Measurements from ENCODE around the gene HLA-DQA1.
"Not testable (repeated sequence)": the region's sequence is repeated elsewhere in the genome, so short reads cannot be mapped to it uniquely, and the experiment has no call there.

HLA-DQA1 gene

DNA sequence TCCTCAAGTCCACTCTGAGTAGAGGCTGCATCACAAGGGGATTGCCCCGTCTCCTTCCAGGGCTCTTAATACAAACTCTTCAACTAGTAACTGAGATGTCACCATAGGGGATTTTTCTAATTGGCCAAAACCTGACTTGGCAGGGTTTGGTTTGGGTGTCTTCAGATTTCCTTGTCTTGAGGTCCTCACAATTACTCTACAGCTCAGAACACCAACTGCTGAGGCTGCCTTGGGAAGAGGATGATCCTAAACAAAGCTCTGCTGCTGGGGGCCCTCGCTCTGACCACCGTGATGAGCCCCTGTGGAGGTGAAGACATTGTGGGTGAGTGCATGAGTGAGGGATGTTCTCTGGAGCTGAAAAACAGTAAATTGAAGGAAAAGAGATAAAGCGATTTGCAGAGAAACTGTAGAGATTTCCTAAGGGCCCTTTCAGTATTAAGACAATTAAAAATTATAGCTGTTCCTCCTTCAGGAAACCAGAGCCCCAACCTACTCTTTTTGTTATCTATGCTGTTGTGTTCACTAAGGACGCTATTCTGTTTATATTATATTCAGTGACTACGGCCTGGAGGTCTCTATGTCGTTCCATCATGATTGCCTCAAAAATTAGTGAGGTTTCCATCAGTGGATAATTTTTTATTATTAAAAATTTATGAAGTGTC is at the start of gene HLA-DQA1:
HLA-DQA1 (plus strand) TSS at position 188 of the 662 bp plus-strand sequence; CDS start at position 241, 53 bp downstream.
- no peak for DNase-seq (ENCODE audit: low spot score)

DNA sequence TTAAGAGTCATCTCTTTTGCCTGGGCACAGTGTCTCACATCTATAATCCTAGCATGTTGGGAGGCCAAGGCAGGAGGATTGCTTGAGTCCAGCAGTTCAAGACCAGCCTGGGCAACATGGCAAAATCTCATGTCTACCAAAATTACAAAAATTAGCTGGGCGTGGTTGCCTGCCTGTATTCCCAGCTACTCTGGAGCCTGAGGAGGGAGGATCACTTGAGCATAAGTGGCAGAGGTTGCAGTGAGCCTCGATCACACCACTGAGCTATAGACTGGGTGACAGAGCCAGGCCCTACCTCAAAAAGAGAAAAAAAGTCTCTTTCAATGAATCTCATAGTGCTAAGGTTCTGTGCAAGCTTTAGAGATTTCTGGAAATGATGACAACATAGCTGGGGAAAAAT is 49.0 kb upstream of the HLA-DQA1 start:
- DNase-seq (ENCODE audit: low spot score): no peak

DNA sequence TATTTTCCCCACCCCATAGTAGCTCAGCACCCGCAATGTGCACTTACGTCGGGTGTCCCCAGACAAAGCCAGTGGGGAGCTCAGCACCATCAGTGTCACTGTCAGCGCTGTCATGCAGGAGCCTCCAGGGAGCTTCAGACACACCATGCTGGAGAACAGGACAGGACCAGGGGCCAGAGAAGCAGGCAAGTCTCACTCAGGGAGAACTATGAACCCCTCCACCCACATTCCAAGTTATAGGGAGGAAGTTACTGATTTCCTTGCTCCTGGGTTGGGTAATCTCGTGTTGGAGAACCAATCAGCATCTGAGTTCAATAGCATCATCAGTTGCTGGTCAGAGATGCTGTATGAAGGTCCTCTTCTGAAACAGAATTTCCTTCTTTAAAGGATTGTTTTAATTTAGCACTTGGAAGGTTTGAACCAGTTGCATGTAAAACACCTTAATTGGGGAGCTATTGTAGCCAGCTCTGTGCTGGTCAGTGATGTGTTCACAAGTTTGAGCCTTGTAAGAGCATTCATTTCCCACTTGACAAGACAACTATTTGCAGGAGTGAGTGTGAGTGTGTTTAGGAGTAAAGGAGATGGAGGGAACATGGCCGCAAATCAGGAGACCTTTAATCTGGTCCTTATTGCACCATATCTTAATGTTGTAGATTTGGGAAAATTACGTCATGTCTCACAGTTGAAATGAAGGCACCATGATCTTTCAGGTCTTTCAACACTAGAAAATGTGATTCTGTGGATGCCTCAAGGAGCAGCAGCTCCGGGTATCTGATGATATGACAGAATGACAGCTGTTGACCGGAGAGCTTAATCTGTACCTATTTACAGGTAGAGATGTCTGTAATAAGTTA is 47.4 kb upstream of the HLA-DQA1 start, which contains the start of gene HLA-DRB1:
HLA-DRB1 (minus strand) TSS at position 253 of the 854 bp plus-strand sequence; CDS start at position 147, 106 bp downstream.
- peak; percentile 14 for DNase-seq (ENCODE audit: low spot score)

DNA sequence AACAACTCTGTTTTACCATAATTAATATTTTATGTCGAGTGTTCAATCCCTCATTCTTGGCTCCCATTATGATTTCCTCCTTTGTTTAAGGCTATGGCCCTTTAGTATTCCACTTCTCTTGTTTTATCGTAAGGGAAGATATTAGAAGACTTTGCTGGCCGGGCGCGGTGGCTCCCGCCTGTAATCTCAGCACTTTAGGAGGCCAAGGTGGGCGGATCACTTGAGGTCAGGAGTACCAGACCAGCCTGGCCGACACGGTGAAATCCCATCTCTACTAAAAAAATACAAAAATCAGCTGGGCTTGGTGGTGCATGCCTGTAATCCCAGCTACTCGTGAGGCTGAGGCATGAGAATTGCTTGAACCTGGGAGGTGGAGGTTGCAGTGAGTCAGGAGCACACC is 46.5 kb upstream of the HLA-DQA1 start:
- DNase-seq (ENCODE audit: low spot score): not testable (repeated sequence)

DNA sequence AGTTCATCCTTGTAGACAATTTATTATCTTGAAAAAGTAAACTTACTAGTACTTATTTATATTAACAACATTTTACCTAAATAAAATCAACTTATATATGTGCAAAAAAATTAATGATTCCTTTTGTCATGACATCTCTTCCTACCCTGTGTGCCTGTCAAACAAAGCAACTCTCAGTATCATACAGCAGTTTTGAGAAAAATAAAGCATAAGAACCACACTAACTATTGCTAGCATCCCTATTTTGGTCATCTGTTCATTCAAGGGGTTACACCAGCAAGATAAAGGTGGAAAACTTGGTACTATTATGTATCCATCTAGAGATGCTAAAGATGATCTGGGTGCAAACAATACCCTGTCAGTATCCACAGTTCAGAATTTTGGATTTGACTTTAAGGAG is 40.2 kb upstream of the HLA-DQA1 start:
- DNase-seq (ENCODE audit: low spot score): no peak

DNA sequence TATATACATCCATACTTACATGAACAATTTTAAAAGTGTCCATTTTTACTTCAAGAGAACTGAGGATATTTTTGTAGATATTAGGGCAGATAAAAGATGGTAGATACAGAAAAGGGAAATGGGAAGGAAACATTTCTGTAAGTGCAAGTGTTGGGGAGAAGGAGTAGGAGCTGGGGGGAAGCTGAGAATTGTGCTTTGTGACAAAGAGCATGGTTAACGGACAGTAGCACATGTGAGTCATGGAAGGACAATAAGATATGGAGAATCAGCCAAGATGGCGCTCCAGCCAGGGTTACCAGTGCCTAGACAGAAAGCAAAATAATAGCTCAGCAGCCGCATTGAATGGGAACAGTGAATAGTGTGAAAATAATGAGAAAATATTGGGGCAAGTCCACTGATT is 34.8 kb upstream of the HLA-DQA1 start:
- no peak for DNase-seq (ENCODE audit: low spot score)

DNA sequence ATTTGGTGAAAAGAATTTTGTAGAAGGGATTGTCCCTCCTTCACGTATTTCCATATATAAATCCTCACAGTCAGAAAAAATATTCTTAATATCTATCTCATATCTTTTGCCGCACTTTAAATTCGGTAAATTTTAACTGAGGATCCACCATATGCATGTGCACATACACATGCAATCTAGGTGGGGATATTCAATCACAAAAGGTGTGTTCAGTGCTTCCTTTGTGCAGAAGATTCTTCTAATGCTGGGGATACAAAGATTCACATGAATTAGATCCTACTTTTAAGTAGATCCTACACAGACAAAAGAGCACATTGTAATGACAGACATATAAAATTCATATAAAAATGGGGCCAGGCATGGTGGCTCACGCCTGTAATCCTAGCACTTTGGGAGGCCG is 34.0 kb upstream of the HLA-DQA1 start:
- DNase-seq (ENCODE audit: low spot score): no peak

DNA sequence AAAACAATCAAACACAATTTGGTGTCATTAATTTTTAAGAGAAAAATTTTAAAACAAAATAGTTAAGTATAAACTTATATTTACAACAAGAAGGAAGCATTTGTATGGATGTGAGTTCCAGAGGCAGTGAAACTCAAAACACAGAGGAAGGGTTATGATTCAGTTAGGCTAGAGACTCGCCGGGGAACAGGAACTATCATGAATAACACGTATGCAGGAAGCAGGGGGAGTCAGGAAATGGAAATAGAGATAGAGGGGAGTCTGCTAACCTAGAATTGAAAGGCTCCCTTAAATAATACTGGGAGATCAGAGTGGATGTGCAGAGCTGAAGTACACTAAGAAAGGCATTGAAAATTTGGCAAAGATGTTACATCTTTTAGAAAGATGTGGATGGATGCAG is 33.3 kb upstream of the HLA-DQA1 start:
- DNase-seq (ENCODE audit: low spot score): no peak

DNA sequence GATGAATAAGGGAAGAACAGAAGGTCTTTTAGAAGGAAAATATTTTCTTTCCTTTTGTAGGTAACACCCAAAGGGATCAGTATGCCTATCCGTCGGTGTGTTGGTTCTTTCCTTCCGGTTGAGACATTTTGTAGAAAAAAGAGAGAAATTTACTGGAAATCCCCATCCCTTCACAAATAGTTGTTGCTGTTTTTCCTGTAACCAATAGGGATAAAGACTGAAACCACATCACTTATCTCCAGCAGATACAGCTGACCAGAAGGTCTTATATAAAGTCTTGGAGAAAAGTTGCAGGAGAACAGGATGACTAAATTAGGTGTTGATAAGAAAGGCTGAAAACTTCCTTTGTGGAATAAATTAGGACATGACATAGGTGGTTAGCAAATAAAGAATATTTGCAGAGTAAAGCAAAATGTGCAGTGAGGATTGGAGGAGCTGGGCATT is 32.8 kb upstream of the HLA-DQA1 start:
- DNase-seq (ENCODE audit: low spot score): no peak

DNA sequence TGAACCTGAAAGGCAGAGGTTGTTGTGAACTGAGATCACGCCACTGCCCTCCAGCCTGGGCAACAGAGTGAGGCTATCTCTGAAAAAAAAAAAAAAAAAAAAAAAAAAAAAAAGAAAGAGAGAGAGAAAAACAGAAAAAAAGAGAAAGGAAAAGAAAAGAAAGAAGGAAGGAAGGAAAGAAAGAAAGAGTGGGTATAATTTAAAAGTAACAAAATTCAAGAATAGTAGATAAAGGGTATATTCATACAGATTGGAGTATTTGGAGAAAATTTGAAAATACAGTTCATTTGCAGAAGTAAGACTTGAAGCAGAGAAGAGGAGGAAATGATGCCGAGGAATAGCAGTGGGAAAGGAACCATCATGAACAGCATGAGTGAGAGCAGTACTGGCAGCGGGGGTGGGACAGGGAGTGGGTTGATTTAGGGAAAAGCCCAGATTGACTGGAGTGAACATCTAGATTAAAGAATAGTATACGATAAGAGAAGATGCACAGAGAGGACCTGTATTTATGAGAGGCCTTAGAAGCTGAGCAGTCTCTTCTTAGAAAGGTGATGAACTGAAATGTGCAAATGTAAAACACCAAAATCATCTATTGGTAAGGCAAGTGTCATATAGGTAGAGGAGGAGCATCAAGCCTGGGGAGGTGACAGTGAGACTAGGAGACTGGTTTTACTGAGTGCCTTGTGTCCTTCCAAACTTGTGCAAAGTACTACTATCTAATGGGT is 29.8 kb upstream of the HLA-DQA1 start:
- no peak for DNase-seq (ENCODE audit: low spot score)

DNA sequence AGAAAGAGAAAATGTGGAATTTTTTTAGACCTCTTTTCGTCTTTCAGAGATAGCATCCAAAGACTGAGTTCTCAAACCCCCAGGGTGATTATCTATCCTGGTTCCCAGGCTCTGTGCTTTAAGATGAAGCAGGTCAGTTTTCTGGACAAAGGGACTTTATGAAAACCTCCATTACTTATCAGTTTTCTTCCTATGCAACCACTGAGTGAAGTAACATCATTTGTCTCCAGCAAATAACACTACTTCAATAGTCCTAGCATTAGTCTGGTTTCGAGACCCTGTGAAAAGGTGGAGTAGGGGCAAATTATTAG is 29.3 kb upstream of the HLA-DQA1 start:
- DNase-seq (ENCODE audit: low spot score): no peak

DNA sequence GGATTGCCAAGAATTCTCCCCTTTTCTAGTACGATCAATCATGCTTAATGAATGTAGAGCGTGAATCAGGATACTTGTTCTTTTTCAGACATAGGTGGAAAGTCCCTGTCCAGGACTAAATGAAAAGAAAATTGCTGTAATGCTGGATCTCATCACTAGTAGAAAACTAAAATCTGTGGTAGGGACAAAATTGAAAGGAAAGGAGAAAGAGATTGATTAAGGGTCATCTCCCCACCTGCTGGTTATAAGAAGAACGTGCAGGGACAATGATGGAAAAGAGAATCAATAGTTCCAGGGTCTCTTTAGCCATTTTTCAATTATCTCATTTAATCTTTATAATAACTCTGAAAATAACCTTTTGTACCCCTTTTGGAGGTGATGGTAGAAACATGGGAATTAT is 28.8 kb upstream of the HLA-DQA1 start:
- no peak for DNase-seq (ENCODE audit: low spot score)

DNA sequence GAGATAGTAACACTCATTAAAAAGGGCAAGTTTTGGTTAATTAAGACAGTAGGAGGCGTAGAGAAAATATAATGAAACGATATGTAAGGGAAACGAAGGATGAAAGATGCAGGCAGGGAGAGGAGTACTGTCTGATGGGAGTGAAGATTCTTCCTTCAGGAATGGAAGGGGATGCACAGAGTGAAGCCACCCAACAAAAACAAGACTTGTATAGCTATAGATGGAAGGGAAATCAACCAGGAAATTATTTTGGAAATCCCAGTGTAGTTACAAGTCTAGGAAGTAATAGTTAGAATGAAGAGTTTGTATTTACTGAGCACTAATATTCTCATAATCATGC is 27.8 kb upstream of the HLA-DQA1 start:
- DNase-seq (ENCODE audit: low spot score): no peak

DNA sequence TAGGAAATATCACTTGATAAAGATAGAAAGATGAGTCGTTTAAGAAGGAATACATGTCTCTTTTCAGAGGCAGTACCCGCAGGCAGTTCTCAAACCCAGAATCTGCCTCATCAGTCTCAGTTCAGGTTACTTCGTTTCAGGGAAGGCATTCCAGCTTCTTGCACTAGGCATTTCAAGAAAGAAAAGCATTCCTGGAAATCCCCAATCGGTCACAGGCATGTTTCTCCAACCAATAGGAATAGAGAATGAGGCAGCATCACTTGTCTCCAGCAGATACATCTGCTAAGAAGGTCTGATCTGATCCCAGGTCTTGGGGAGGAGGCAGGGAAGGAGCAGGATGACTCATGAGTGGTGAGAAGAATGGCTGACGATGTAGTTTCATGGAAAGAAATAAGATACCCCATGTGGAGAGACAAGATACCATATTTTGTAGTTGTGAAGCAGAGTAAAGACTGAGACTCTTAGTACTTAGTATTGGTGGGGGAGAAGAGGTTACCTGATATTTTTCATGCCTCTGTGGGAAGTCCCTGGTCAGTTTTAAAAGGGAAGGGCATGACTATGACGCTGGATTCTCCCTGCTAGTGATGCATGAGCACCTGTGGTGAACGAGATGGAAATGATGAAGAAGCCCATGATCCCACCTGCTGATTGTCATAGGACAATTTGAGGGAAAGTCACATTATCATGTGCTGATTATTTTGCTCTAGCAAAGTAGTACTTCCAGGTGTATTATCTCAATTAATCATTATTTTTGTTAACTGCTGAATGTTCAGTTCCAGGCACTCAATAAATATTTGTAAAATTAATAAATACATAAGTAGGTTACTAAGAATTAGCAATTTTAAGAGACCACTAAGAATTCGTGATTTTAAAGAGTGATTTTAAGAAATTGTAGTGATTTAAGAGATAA is 27.2 kb upstream of the HLA-DQA1 start:
- peak; percentile 87 for DNase-seq (ENCODE audit: low spot score)

DNA sequence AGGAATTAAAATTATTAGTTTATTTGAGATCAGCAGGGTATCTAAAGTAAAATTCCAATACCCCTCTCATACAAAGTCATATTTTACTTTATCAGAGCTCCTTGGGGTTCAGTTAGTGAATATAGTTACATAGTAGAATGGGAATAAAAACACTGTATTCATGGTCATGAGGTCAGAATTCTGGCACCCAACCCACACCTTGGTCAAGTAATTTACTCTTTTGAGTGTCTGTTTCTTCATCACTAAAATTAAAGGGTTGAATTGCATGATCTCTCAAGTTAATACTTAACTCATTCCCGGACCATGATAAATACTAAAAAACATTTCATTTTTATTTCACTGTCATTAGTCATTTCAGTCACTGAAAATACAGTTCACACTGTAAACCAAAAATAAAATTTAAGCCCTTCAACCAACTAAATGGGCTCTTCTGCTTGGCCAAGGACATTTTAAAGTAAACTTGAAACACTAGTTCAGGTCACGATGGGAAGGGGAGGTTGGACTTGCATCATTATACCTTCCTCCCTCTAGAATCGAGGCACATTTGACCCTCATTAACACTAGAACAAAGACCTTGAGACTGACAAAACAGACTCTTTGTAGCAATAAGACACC is 26.4 kb upstream of the HLA-DQA1 start:
- DNase-seq (ENCODE audit: low spot score): no peak

DNA sequence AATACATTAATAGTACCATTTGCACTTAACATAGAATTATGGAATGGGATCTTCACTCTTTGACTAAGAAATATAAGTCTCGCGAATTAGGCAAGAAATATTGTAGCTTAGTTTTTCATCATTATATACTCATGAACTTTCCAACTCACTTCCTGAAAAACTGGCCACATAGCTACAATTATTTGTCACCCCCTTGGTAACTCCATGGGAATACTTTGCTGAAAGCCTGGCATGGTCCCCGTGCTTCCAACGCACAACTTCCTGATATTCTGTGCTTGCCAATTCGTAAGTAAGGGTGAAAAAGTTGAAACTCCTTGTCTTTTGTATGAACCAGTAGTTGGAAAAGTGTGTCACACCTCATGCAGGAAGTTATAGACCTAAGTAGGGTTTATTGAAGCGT is 23.7 kb upstream of the HLA-DQA1 start:
- no peak for DNase-seq (ENCODE audit: low spot score)

DNA sequence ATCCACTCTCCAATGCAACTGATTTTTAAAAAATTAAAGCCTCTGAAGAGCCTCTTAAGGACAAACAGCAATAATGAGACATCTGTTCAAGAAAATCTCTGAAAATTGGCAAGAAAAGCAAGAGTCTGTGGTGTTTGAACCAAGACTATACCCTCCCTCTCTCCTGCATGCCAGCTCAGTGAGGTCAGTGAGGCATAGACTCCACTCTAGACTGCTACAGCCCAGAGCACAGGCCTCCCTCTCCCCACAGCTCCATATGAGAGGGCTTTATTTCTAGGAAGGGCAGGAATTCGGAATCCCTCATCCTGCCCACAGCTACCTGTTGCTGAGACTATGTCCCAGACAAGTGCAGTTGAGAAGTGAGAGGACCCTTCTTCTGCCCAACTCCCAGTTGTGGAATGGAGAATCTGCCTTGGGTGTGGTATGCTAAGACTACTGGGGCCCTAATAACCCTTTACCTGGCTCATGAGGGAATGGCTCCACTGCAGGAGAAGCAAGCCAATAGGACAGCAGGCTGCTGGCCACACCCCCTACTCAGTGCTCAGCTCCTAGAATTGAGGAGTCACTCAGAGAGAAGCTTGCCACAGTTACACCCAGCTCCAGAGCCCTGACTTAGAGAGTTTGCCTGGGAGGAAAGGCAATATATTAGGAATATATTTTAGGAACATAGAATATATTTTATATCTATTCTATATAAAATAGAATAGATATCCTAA is 22.7 kb upstream of the HLA-DQA1 start:
- DNase-seq (ENCODE audit: low spot score): no peak

DNA sequence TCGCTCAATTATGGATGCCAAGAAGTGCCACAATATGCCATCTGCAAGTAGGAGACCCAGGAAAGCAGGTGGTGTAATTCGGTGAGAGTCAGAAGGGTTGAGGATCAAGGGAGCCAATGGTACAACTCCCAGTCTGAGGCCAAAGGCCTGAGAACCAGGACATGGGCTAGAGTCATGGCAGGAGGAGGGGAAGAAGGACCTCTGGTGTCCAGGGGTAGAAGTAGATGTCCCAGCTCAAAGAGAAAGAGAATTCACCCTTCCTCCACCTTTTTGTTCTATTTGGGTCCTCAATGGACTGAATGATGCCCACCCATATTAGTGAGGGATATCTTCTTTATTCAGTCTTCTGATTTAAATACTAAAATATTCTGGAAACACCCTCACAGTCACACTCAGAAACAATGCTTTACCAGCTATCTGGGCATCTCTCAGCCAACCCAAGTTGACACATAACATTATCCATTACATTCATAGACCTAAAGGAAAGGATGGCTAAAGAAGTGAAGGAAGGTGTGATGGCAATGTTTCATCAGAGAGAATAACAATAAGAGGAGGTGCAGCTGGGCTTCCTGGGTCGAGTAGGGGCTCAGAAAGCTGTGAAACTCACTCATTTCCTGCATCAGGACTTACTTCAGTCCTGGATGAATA is 21.2 kb upstream of the HLA-DQA1 start:
- DNase-seq (ENCODE audit: low spot score): no peak

DNA sequence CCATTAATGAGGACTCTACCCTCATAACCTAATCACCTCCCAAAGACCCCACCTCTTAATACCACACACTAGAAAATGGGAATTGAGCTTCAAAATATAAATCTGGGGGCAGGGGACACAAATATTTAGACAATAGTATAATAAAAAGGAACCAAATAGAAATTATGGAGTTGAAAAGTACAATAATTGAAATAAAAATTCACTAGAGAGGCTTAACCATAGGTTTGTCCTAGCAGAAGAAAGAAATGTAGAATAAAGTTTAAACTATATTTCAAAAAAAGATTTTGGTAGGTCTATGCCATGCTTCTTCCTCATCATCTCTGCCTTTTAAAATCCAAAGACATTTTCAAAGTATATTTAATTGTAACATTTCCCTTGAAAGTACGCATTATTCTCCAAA is 19.5 kb upstream of the HLA-DQA1 start:
- no peak for DNase-seq (ENCODE audit: low spot score)

DNA sequence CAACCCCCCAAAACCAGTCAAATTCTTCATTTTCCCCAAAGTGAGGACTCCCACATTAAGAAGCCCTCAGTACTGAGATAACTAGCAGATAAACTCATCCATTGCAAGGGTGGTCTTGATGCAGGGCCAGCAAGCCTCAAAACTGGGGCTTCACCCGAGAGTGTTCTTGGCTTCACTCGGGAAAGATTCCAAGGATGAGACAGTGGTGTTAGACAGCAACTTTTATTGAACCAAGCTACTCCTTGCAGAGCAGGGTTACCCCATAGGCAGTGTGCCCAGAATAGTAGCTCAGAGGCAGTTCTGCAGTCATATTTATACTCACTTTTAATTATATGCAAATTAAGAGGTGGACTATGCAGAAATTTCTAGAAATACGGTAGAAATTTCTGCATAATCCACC is 15.8 kb upstream of the HLA-DQA1 start:
- no peak for DNase-seq (ENCODE audit: low spot score)
